Activated T-cell treated with anti-CD3 and anti-CD28 coated beads for 4 hours (primary cell): Measurements from ENCODE around the gene MGAT4A.
A peak's percentile ranks its signal among the peaks of the same experiment; 100 is the strongest.

Experiments used
- DNase-seq: peaks from one replicate; pipeline ENCODE4 v3.0.0-alpha.2; 2020

The MGAT4A gene

DNA sequence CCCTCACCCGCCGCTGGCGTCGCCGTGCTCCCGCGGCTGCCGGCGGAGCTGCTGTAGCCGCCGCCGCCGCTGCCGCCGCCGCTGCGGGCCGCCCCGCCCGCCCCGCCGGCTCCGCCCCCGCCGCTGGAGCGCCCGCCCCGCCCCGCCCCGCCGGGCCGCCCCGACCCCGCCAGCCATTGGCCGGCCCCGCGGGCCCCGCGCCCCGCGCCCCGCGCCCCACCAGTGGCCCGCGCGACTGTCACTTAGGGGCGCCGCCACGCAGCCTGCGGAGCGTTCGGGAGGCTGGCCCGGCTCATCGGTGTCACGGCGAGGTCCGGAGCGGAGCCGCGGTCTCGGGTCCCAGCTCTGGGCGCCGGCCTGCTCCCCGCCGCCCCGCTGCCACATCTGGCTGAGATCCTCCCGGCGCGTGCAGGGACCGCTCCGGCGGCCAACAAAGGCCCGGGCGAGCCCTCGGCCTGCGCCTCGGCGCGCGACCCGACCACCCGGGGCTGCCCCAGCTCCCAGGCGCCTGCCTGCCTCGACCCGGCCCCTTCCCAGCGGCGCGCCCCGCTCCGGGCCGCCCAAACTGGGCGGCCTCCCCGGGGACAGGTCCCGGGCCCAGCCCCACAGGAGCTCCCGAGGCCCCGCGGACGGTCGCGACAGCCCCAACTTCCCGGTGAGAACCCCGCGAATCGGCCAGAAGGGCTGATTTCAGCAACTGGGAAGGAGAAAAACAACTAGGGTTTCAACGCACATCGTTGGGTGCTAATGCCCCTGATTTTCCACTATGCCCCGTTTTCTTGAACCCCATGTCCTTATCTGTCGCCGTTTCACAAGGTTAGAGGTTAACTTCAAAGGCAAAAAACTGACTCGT is at the start of gene MGAT4A:
Gene MGAT4A (minus strand): TSS at position 92 of the 853 bp plus-strand sequence. CDS start 4,800 bp downstream, outside the sequence.
- peak; percentile 54 for DNase-seq

- no peak for DNase-seq
Observed at GRCh38 chr2:98778741-98779483, 48.0 kb upstream of the MGAT4A start.

- DNase-seq, result no peak
Observed at GRCh38 chr2:98778151-98778550, 47.2 kb upstream of the MGAT4A start.

DNA sequence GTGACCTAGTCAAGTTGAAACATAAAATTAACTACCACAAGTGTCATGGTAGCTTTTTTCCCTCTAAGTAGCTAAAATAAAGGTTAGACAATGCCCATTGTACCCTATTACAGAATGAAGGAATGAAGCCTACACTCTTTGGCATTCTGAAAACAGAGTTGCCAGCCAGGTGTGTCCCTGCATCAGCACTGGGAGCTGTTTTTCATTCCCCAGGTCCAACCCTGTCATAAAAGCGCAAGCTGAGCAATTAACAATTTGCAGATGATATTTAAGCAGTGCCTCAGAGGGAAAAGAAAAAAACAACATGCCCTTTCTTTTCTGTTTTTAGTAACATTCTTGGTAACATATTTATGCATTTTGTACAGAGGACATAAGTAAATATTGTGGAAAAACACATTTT is 46.8 kb upstream of the MGAT4A start:
- DNase-seq, result no peak

DNA sequence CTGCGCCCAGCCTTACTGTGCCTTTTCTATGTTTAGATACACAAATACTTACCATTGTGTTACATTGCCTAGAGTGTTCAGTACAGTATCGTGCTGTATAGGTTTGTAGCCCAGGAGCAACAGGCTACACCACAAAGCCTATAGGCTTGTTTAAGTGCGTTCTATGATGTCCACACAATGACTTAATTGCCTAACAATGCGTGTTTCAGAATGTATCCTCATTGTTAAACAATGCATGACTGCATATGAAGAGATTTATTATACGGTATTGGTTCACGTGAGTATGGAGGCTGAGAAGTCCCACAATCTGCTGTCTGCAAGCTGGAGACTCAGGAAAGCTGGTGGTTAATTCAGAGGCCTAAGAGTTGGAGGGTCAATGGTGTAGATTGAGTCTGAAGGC is 46.1 kb upstream of the MGAT4A start:
- DNase-seq, result no peak

DNA sequence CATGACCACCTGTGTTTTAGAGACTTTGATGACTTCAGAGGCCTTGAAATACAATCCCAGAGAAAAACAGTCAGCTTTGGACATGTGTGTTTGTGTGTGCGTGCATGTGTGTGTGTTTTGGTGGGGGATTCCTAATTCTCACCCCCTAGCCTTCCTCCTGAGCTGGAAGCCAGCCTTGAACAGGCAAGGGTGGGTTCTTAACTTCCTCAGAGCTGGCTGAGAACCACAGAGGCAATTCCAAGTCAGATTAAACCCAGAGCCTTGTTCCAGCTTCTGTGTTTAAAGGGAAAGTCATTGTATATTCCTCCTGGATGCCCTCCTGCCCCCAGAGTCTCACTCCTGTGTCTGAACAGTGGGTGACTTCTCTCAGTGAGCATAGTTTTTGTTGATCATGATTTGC is 45.2 kb upstream of the MGAT4A start:
- DNase-seq, result no peak

- no peak for DNase-seq
Observed at GRCh38 chr2:98775146-98775986, 44.4 kb upstream of the MGAT4A start.

GRCh38 chr2:98773907-98774306 is 43.0 kb upstream of the MGAT4A start:
- no peak for DNase-seq

DNA sequence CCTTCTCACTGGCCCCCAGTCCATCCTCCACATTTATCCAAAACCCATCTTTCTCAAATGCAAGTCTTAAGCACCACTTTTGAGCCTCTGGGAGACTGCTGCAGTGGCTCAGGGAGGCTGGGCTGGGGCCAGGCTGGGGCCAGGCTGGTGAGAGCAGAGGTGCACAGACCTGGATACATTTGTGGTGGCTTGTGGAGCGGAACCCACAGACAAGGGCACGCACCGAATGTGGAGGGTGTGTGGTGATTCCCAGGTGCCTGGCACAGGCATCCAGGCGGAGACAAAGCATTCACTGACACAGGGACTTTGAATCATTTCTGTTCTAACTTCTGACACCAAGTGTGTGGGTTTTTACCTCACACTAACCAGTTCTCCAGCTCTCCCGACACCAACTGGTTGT is 42.2 kb upstream of the MGAT4A start:
- no peak for DNase-seq

- DNase-seq, result no peak
Observed at GRCh38 chr2:98772536-98772935, 41.6 kb upstream of the MGAT4A start.

DNA sequence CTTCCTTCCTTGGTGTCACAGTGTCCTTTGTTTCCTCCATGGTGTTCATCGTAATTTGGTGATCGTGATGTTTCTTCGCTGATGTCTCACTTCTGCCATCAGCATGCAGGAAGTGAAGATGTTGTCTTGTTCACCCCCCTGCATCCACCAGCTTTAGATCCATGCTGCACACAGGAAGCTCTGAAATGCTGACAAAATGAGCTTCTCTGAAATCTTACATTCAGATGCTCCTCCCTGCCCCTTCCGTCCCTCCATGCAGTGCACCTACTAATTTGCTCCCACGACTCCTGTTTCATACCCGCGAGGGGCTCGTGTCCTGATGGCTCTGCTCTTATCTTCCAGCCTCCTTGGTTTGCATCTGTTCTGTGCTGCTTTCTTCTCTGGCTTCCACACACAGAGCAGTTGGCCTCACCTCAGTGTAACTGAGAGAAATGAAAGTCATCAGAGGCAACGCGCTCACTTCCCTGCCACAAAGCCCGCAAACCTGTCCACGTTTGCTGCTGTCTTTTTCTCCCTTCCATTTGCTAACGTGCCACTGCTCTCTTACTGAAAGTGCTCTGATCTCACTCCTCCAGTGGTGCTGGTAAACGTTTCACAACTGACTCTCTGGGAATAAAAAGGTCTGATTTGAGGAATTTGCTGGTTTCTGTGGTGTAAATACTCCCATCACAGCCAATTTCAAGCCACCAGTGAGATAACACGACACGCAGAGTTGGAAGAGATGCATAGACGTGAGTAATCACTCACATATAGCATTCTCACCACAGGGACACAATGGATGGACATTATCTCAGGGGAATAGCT is 41.0 kb upstream of the MGAT4A start:
- DNase-seq, result no peak

DNA sequence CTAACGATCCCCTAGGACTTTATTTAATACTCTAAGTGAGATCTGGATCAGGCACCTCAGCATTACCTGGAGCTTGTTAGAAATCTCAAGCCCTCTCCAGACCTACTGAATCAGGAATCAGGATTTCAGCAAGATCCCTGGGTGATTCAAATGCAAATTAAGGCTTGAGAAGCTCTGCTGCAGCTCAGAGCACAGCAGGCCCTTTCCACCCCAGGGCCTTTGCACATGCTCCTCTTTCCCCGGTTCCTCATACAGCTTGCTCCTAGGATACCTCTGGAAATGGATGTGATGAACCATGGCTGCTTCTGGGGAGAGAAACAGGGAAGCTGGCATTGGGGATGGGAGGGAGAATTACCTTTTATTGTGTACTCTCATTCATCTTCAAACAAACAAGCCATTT is 40.3 kb upstream of the MGAT4A start:
- no peak for DNase-seq

DNA sequence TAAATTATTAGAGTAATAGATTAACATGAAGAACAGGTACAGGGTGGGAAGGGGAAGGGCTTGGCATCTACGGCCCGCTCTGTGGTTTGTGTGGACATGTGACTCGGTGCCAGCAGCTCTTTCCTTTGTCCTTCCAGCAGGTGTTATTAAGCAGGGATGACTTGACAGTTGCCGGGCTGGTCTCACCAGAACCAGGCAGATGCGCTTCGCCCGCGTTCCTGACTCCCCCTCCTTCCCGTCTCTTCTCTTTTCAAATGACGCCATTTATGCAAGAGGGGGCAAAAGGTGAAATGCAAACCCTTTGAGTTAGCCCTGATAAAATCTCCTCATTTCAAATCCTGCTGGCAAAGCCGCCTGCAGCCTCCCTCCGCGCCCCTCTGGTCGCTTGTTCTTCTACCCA is 38.9 kb upstream of the MGAT4A start:
- no peak for DNase-seq

GRCh38 chr2:98769114-98769476 is 38.2 kb upstream of the MGAT4A start:
- no peak for DNase-seq

- DNase-seq, result no peak
Observed at GRCh38 chr2:98768384-98769113, 37.6 kb upstream of the MGAT4A start.

- DNase-seq, result no peak
Observed at GRCh38 chr2:98764499-98764898, 33.6 kb upstream of the MGAT4A start.

DNA sequence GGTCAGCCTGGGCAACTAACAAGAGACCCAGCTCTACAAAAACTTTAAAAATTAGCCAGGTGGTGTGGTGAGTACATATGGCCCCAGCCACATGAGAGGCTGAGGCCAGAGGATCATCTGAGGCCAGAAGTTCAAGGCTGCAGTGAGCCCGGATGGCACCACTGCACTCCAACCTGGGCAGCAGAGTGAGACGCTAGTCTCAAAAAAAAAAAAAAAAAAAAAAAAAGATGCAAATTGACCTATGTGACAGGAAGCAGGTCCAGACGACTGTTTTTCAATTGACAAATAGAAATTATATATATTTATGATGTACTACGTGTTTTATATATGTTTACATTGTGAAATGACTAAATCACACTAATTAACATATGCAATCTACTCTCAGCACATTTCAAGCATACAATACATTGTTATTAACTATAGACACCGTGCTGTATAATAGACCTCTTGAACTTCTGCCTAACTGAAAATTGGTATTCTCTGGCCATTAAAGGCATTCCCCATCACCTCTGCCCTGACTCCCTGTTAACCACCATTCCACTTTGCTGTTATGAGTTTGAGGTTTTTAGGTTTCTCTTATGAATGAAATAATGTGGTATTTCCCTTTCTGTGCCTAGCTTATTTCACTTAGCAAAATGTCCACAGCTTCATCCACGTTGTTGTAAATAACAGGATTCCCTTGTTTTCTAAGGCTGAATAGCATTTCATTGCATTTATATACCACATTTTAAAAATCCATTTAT is 32.4 kb upstream of the MGAT4A start:
- no peak for DNase-seq

GRCh38 chr2:98761909-98762308 is 31.0 kb upstream of the MGAT4A start:
- DNase-seq, result no peak

- DNase-seq, result peak; percentile 59
Observed at GRCh38 chr2:98761267-98761781, 30.4 kb upstream of the MGAT4A start.

- no peak for DNase-seq
Observed at GRCh38 chr2:98759827-98760625, 29.1 kb upstream of the MGAT4A start.
